Measurements from ENCODE around the gene TNRC6A.
"Not testable (repeated sequence)": the region's sequence is repeated elsewhere in the genome, so short reads cannot be mapped to it uniquely, and the experiment has no call there.

Gene TNRC6A

GRCh38 chr16:24729243-24729950 lies at the start of gene TNRC6A:
TSS of gene TNRC6A (plus strand) at chr16:24729651. CDS start at chr16:24729842, 191 bp downstream.
- DNase-seq: no peak

- no peak for DNase-seq
Measured at GRCh38 chr16:24681793-24682192, 47.7 kb upstream of the TNRC6A start.

GRCh38 chr16:24683250-24683649 lies 46.2 kb upstream of the TNRC6A start:
- no peak for DNase-seq

GRCh38 chr16:24683847-24684493 lies 45.5 kb upstream of the TNRC6A start:
- no peak for DNase-seq

- no peak for DNase-seq
Measured at GRCh38 chr16:24685539-24686432, 43.7 kb upstream of the TNRC6A start.

- DNase-seq: no peak
Measured at GRCh38 chr16:24686678-24687077, 42.8 kb upstream of the TNRC6A start.

GRCh38 chr16:24688359-24688758 lies 41.1 kb upstream of the TNRC6A start:
- DNase-seq: no peak

GRCh38 chr16:24689128-24689527 lies 40.3 kb upstream of the TNRC6A start:
- no peak for DNase-seq

GRCh38 chr16:24692854-24693253 lies 36.6 kb upstream of the TNRC6A start:
- DNase-seq: no peak

GRCh38 chr16:24694931-24695330 lies 34.5 kb upstream of the TNRC6A start:
- no peak for DNase-seq

GRCh38 chr16:24696699-24697098 lies 32.8 kb upstream of the TNRC6A start:
- DNase-seq: no peak

- no peak for DNase-seq
Measured at GRCh38 chr16:24698308-24698707, 31.1 kb upstream of the TNRC6A start.

- no peak for DNase-seq
Measured at GRCh38 chr16:24699151-24699723, 30.2 kb upstream of the TNRC6A start.

- no peak for DNase-seq
Measured at GRCh38 chr16:24700549-24701392, 28.7 kb upstream of the TNRC6A start.

- no peak for DNase-seq
Measured at GRCh38 chr16:24701521-24701951, 27.9 kb upstream of the TNRC6A start.

GRCh38 chr16:24707760-24708159 lies 21.7 kb upstream of the TNRC6A start:
- not testable (repeated sequence) for DNase-seq

GRCh38 chr16:24713379-24713778 lies 16.1 kb upstream of the TNRC6A start:
- DNase-seq: no peak

GRCh38 chr16:24717411-24717810 lies 12.0 kb upstream of the TNRC6A start:
- DNase-seq: no peak

- no peak for DNase-seq
Measured at GRCh38 chr16:24718967-24719521, 10.4 kb upstream of the TNRC6A start.

- DNase-seq: no peak
Measured at GRCh38 chr16:24721830-24722238, 7.6 kb upstream of the TNRC6A start.

GRCh38 chr16:24723663-24724062 lies 5.8 kb upstream of the TNRC6A start:
- no peak for DNase-seq

- DNase-seq: no peak
Measured at GRCh38 chr16:24728011-24728410, 1.4 kb upstream of the TNRC6A start.

All from NCI-H187 treated with DMSO at 0.1 percent for 48 hours (cell line).